Stimulated activated CD4-positive, alpha-beta T cell treated with anti-CD3 and anti-CD28 coated beads, Interleukin-2, amount 100 ng/mL, for 4 hours (primary cell): ENCODE measurements around the gene ZMYND12.

Source experiments
- DNase-seq: peaks from one replicate; pipeline ENCODE4 v3.0.0-alpha.2; 2020; ENCODE audit warnings: low read depth

Gene ZMYND12

GRCh38 chr1:42392255-42392654, 63.6 kb downstream of the ZMYND12 start:
- no peak for DNase-seq

DNA sequence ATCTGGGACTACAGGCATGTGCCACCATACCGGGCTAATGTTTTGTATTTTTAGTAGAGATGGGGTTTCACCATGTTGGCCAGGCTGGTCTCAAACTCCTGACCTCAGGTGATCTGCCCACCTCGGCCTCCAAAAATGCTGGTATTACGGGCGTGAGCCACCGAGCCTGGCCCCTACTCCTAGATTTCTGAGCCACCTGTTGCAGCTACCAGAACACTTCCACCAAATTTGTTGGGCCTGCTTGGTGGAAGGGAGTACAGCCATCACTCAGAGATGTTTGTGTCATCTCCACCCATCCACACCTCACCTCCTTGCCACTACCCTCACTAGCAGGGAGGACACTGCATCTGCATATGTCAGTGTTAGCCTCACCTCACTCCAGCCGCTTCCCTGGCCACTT, 69.8 kb downstream of the ZMYND12 start:
- no peak for DNase-seq

DNA sequence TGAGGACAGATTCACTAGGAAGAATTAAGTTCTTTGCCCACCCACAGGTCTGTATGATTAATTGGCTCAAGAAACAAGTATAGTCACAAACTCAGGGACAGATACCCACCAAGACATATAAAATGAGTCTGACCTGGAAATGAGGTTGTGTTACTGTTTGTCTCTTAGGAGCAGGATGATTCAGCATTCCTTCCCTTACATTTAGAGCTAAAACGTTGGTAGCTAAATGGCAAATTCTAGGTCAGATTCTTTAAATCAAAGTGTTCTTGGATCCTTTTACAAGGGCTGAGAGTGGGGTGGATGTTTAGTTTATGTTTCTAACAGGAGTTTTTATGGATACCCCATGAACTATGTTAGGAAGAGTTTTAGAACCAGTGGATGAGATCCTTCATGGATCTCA, 70.5 kb downstream of the ZMYND12 start:
- DNase-seq: no peak

DNA sequence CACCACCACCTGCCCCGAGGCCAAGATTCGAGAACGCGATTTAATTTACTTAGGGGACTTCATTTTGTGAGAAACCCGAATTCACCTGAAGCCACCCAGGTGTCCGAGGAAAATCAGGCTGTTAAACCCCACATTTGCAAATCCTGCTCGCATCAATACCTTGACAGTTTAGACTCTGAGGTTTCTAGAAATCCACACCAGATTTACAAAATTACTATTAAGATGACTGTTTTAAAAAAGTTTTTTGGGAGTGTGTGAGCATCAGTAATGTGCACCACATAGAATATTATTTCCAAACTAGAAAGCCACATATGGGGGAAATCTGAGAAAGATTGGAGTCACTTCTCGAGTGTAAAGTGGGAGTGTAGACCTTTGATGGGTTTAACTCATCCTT, 74.5 kb downstream of the ZMYND12 start:
- no peak for DNase-seq

DNA sequence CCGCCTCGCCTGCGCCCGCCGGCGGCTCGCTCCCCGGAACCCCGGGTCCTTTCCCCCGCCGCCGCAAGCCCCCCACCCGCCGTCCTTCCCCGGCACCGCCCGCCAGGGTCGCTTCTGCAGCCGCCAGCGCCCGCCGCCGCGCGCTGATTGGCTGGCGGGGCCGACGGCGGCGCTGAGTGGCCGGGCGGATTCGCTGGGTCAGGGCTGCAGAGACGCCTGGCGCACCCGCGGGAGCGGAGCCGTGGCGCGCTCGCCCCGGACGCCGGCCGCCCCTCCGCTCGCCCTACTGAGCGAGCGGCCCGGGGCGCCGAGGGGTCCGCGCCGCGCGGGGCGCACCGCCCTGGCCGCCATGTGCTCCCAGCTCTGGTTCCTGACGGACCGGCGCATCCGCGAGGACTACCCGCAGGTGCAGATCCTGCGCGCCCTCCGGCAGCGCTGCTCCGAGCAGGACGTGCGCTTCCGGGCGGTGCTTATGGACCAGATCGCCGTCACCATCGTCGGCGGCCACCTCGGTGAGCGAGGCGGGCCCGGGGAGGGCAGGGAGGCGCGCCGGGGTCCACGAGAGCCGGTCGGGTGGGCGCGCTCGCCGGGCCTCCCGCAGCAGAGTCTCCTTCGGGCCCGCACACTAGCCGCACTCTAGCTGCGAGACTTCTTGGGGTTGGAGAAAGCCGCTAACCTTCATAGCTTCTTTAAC, 75.1 kb downstream of the ZMYND12 start, which contains the start of gene RIMKLA:
TSS of gene RIMKLA (plus strand) at position 207 of the 694 bp plus-strand sequence. CDS start at position 350, 143 bp downstream.
- DNase-seq: no peak
